ENCODE results near the gene TXNRD1. TPM values are rescaled to one million over a fixed set of nuclear protein-coding genes. Genes with fewer than 3 reads are reported as not detected.

TXNRD1 gene
- total RNA-seq, 1 donor from 2014 or later = 82.7 TPM

GRCh38 chr12:104347374-104348075 is 131.9 kb downstream of the TXNRD1 start:
- peaks cover 28% of the 10 kb centered on the region for H3K36me3 Mint-ChIP-seq (ENCODE audit: low read depth)
- H3K27ac Mint-ChIP-seq (ENCODE audit: unreplicated experiment) = no peak overlapping the region
- DNase-seq (ENCODE audit: low spot score) = no peak
- no peaks in the 10 kb centered on the region for H3K27me3 Mint-ChIP-seq (ENCODE audit: low read depth)
- no peak overlapping the region for H3K4me3 Mint-ChIP-seq (ENCODE audit: unreplicated experiment)
- peaks cover 16% of the 10 kb centered on the region for H3K4me1 Mint-ChIP-seq (ENCODE audit: low read depth)
- no peak for TF ChIP-seq CTCF (IDR thresholded peaks at IDR 0.05)
- H3K9me3 Mint-ChIP-seq (ENCODE audit: low read depth) = no peaks in the 10 kb centered on the region

- H3K27me3 Mint-ChIP-seq (ENCODE audit: low read depth) = no peaks in the 10 kb centered on the region
- no peak overlapping the region for H3K27ac Mint-ChIP-seq (ENCODE audit: unreplicated experiment)
- peaks cover 16% of the 10 kb centered on the region for H3K4me1 Mint-ChIP-seq (ENCODE audit: low read depth)
- no peak for DNase-seq (ENCODE audit: low spot score)
- peaks cover 24% of the 10 kb centered on the region for H3K36me3 Mint-ChIP-seq (ENCODE audit: low read depth)
- TF ChIP-seq CTCF (IDR thresholded peaks at IDR 0.05) = no peak
- no peaks in the 10 kb centered on the region for H3K9me3 Mint-ChIP-seq (ENCODE audit: low read depth)
- H3K4me3 Mint-ChIP-seq (ENCODE audit: unreplicated experiment) = no peak overlapping the region
These were observed 132.9 kb downstream of the TXNRD1 start for GRCh38 chr12:104348283-104348993.

- DNase-seq (ENCODE audit: low spot score) = no peak
- Mint-ChIP-seq H3K9me3 (ENCODE audit: low read depth) (no peaks in the 10 kb centered on the region), H3K27me3 (ENCODE audit: low read depth) (no peaks in the 10 kb centered on the region), H3K4me1 (ENCODE audit: low read depth) (peaks cover 15% of the 10 kb centered on the region), H3K27ac (ENCODE audit: unreplicated experiment) (no peak overlapping the region), H3K36me3 (ENCODE audit: low read depth) (peaks cover 23% of the 10 kb centered on the region), H3K4me3 (ENCODE audit: unreplicated experiment) (no peak overlapping the region)
- TF ChIP-seq CTCF (IDR thresholded peaks at IDR 0.05) = no peak
These were observed 133.5 kb downstream of the TXNRD1 start for GRCh38 chr12:104348994-104349494.

GRCh38 chr12:104350211-104351056 is 134.9 kb downstream of the TXNRD1 start:
- DNase-seq (ENCODE audit: low spot score) = no peak
- Mint-ChIP-seq H3K4me3 (ENCODE audit: unreplicated experiment) (no peak overlapping the region), H3K27me3 (ENCODE audit: low read depth) (no peaks in the 10 kb centered on the region), H3K27ac (ENCODE audit: unreplicated experiment) (no peak overlapping the region), H3K4me1 (ENCODE audit: low read depth) (peaks cover 2% of the 10 kb centered on the region), H3K36me3 (ENCODE audit: low read depth) (peaks cover 27% of the 10 kb centered on the region), H3K9me3 (ENCODE audit: low read depth) (no peaks in the 10 kb centered on the region)
- TF ChIP-seq CTCF (IDR thresholded peaks at IDR 0.05) = no peak
